Measurements from ENCODE around the gene SOX18. TPM values are rescaled to one million over a fixed set of nuclear protein-coding genes. Genes with fewer than 3 reads are reported as not detected.

The SOX18 gene
- total and polyA plus RNA-seq, 2 of the 4 experiments (the other 2 are of a cell fraction): not detected

- ATAC-seq (ENCODE audit: low read depth) (no peak), DNase-seq (no peak)
- POLR2A ChIA-PET (ENCODE audit: unreplicated experiment): no interaction called here
- no peak overlapping the region for H2BK120ac ChIP-seq (ENCODE audit: low read depth, low read length)
- no peak overlapping the region for H4K5ac ChIP-seq (ENCODE audit: low read depth, low read length)
- H3K27me3 ChIP-seq (ENCODE audit: control insufficient read depth, insufficient read depth, low read length): peaks cover 41% of the 10 kb centered on the region
- no peak overlapping the region for H3K4ac ChIP-seq (ENCODE audit: low read depth, low read length)
- no peaks in the 10 kb centered on the region for H3K9me1 ChIP-seq (ENCODE audit: insufficient read depth, low read length)
- CTCF ChIA-PET: no interaction called here
- dilution Hi-C loops (cut with HindIII; ENCODE audit: low sequenced_read_pairs, unreplicated experiment): no loop called here
- H2BK5ac ChIP-seq (ENCODE audit: low read depth, low read length, poor library complexity, severe bottlenecking): no peak overlapping the region
- peak overlapping the region; percentile 48 for H2AK9ac ChIP-seq (replicated peaks; ENCODE audit: low read depth, low read length, poor library complexity)
- no peak overlapping the region for H2BK20ac ChIP-seq (ENCODE audit: low read depth, low read length)
- H2BK15ac ChIP-seq (ENCODE audit: low read depth, low read length): no peak overlapping the region
- H3K27ac ChIP-seq (ENCODE audit: insufficient read depth, low read length): no peak overlapping the region
- no peak overlapping the region for H4K8ac ChIP-seq (ENCODE audit: low read depth in 2 of 2, low read length in 2 of 2)
- in situ Hi-C loops (cut with MboI; ENCODE audit: low sequenced_read_pairs): no loop called here
- BruUV-seq (replicated peaks): no TSS peak
- no peak overlapping the region for H3K56ac ChIP-seq (ENCODE audit: extremely low read depth, insufficient read depth, low read length)
- H3K4me2 ChIP-seq (ENCODE audit: low read depth, low read length): no peak overlapping the region
- H4K20me1 ChIP-seq (ENCODE audit: insufficient read depth, low read length): peaks cover 15% of the 10 kb centered on the region
- no peaks in the 10 kb centered on the region for H3K36me3 ChIP-seq (ENCODE audit: control insufficient read depth, insufficient read depth, low read length)
- H3K18ac ChIP-seq (ENCODE audit: low read depth, low read length): no peak overlapping the region
- intact Hi-C loops (cut with micrococcal nuclease): no loop called here
- H3K9me3 ChIP-seq (ENCODE audit: control insufficient read depth, insufficient read depth, low read length): peaks cover 5% of the 10 kb centered on the region; the same call in 1 of the 2 replicates
- H3K23ac ChIP-seq (ENCODE audit: low read depth, low read length): no peak overlapping the region
- H2AK5ac ChIP-seq (ENCODE audit: low read depth, low read length): no peak overlapping the region; the same call in 1 of the 2 replicates
- WGBS, 2 experiments (ENCODE audit: extremely low coverage in 2 of 2, insufficient read length in 1 of 2): 29% methylated on average over 7 of the region's 13 CpGs; no CpG with 5 or more reads in 1 of the 2 experiments
- H3K4me1 ChIP-seq (ENCODE audit: control insufficient read depth, insufficient read depth, low read length): peaks cover 17% of the 10 kb centered on the region
- H3K4me3 ChIP-seq (ENCODE audit: insufficient read depth, low read depth, low read length): no peak overlapping the region
- TF ChIP-seq RCOR1 (IDR thresholded peaks at IDR 0.05; ENCODE audit: insufficient replicate concordance, low read length): no peak
- no peak for TF ChIP-seq BHLHE40 (IDR thresholded peaks at IDR 0.05; ENCODE audit: low read depth, low read length)
- no peak for TF ChIP-seq CEBPB (IDR thresholded peaks at IDR 0.05; ENCODE audit: low read depth, low read length)
- TF ChIP-seq USF2 (IDR thresholded peaks at IDR 0.05; ENCODE audit: low read depth, low read length): no peak
- no peak for TF ChIP-seq MAFK (IDR thresholded peaks at IDR 0.05; ENCODE audit: low read depth, low read length)
- no peak for TF ChIP-seq MAZ (IDR thresholded peaks at IDR 0.05; ENCODE audit: borderline replicate concordance, low read depth, low read length)
- no peak for TF ChIP-seq CHD1 (IDR thresholded peaks at IDR 0.05; ENCODE audit: low read depth, low read length)
- no peak for TF ChIP-seq MXI1 (IDR thresholded peaks at IDR 0.05; ENCODE audit: borderline replicate concordance, low read depth, low read length)
- no peak for TF ChIP-seq POLR2A (IDR thresholded peaks at IDR 0.05; ENCODE audit: low read depth, low read length)
- TF ChIP-seq, protein P1, sequence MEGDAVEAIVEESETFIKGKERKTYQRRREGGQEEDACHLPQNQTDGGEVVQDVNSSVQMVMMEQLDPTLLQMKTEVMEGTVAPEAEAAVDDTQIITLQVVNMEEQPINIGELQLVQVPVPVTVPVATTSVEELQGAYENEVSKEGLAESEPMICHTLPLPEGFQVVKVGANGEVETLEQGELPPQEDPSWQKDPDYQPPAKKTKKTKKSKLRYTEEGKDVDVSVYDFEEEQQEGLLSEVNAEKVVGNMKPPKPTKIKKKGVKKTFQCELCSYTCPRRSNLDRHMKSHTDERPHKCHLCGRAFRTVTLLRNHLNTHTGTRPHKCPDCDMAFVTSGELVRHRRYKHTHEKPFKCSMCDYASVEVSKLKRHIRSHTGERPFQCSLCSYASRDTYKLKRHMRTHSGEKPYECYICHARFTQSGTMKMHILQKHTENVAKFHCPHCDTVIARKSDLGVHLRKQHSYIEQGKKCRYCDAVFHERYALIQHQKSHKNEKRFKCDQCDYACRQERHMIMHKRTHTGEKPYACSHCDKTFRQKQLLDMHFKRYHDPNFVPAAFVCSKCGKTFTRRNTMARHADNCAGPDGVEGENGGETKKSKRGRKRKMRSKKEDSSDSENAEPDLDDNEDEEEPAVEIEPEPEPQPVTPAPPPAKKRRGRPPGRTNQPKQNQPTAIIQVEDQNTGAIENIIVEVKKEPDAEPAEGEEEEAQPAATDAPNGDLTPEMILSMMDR (conservative IDR thresholded peaks at IDR 0.05; ENCODE audit: low read depth, low read length): no peak
- TF ChIP-seq RAD21 (IDR thresholded peaks at IDR 0.05; ENCODE audit: low read length): no peak
- no peak for TF ChIP-seq RFX5 (IDR thresholded peaks at IDR 0.05; ENCODE audit: low read depth, low read length)
- TF ChIP-seq SMC3 (IDR thresholded peaks at IDR 0.05; ENCODE audit: low read depth, low read length): no peak
- TF ChIP-seq, protein P2, sequence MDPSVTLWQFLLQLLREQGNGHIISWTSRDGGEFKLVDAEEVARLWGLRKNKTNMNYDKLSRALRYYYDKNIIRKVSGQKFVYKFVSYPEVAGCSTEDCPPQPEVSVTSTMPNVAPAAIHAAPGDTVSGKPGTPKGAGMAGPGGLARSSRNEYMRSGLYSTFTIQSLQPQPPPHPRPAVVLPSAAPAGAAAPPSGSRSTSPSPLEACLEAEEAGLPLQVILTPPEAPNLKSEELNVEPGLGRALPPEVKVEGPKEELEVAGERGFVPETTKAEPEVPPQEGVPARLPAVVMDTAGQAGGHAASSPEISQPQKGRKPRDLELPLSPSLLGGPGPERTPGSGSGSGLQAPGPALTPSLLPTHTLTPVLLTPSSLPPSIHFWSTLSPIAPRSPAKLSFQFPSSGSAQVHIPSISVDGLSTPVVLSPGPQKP (IDR thresholded peaks at IDR 0.05; ENCODE audit: borderline replicate concordance, low read depth, low read length): no peak
- no peak for TF ChIP-seq FOS (IDR thresholded peaks at IDR 0.05; ENCODE audit: low read depth, low read length)
- TF ChIP-seq NFE2L2 (IDR thresholded peaks at IDR 0.05; ENCODE audit: low read depth, low read length): no peak
- no peak overlapping the region for H3K14ac ChIP-seq (replicated peaks; ENCODE audit: low read depth, low read length)
- no peak overlapping the region for H3K9ac ChIP-seq (ENCODE audit: low read depth, low read length)
- H4K91ac ChIP-seq (ENCODE audit: insufficient read depth, low read depth, low read length): no peak overlapping the region
- peak overlapping the region; percentile 56 for H2AFZ ChIP-seq (replicated peaks; ENCODE audit: low read length, poor library complexity)
- H3K79me1 ChIP-seq (ENCODE audit: low read depth in 1 of 2, low read length in 2 of 2): peaks cover 6 to 8% of the 10 kb centered on the region in 2 experiments; a peak in 3 of 4 replicates
These were observed 32.8 kb upstream of the SOX18 start for GRCh38 chr20:64082126-64082731.
